Measurements from ENCODE around the gene MAP3K14.

Gene MAP3K14

DNA sequence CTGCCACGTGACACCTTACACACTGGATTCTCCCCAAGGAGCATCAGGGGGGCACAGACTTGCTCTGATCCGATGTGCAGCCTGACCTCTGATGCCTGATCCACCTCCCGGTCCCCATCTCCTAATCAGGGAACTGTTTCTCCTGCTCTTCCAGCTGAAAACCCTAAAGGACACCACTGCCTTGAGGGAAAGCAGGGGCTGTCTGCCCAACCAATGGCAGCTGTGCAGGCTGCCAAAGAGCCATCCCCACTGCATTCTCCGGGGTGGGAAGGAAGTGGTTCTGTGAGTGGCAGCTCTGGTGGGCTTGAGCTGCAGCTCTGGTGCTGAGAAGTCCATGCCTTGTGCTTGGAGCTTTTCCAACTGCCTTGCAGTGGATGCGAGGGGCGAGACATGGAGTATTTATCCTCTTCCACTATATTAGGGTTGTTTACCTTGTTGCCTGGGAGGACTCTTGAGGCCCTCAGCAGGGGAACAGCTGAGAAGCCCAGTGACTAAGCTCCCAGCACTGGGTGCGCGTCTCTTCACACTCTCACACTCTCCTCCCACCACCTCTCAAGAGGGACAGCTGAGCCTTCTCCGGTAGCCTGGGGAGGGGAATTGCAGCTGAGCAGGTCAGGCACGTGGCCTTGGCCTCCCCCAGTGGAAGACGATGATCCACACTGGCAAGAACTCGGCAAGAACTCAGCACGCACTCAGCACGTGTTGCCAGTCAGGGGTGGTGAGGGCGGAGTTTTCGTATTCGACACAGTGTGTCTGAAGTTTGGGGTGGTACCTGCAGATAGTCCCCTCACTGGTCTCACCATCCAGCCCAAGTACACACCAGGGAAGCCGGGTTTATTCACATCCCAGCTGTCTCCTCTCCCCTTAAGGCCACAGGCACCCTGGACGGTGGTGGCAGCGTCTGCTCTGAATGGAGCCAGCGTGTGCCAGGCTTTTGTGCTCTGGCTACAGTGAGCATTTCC is 33.9 kb downstream of the MAP3K14 start:
- DNase-seq (ENCODE audit: low read depth) = no peak

DNA sequence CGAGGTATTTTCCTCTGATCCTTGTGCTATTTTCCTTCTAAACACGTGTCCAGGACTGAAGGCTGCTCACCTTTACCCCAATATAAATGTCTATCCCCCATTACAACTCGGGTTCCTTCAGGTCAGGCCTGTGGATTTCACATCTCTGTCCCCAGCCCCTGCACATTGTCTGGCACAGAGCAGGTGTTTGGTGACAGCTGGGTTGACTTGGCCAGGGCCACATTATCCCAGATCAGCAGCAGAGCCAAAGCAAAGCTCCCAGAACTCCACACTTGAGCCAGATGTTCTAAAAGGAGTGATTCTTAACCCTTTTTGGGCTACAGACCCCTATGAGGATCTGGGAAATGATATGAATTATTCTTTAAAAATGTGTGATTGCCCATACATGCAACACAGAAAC is 36.9 kb downstream of the MAP3K14 start:
- DNase-seq (ENCODE audit: low read depth) = no peak

DNA sequence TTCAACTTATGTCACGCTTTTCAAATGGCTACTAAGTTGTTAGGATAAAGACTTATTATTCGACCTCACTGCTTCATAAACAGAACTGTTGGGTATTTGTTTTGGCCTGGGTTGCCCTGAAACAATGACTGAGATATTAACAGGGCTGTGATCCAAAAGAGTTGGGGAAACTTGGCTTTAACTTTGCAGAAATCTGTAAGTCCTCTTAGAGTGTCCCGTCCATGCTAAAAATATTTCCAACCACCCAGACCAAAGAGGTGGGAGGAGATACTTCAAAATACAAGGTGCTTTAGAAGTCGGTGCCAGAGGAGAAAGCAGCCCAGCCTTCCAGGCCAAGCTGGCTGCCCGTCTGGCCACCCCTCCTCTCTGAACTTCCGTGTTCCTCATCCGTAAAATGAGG is 38.8 kb downstream of the MAP3K14 start:
- no peak for DNase-seq (ENCODE audit: low read depth)

DNA sequence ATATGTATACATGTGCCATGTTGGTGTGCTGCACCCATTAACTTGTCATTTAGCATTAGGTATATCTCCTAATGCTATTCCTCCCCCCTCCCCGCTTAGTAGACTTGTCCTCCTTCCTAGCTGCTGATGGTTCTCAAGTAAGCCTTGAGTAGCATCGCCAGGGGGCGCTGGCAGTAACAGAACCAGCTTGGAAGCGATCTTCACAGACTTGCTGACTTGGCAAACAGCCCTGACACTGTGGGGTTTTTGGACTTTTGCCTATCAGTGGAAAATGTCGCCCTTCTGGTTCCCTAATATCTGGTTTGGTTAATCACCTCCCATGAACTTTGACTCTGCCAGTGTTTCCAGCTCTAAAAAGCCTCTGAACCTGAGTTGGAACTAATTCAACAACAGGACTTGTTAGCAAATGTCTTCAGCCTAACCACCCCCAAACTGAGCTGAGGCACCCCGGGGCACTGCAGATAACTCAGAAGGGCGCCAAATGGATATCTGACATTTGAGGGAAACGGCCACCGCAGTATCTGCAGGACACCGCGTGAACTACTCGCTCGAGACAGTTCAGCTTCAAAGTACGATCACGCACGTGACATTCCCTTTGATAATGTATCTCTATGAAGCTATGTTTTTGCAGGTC is 39.5 kb downstream of the MAP3K14 start:
- peak; percentile 81 for DNase-seq (ENCODE audit: low read depth)

DNA sequence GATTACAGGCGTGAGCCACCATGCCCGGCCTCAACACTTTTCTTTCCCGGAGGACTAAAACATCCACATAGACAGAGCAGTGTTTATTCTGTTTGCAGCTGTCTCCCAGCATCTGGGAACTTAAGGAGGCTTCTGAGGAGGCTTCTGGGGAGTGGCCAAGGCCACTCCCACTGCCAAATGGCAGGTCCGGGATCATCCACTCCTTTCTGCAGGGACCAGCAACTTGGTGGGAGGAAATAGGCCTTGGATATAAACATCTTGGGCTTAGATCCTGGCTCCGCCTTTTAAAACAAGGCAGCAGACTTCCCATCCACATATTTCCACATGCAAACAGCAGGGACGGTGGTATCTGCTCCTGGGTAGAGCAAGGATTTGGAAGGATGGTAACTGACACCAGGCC is 40.8 kb downstream of the MAP3K14 start:
- DNase-seq (ENCODE audit: low read depth) = no peak

DNA sequence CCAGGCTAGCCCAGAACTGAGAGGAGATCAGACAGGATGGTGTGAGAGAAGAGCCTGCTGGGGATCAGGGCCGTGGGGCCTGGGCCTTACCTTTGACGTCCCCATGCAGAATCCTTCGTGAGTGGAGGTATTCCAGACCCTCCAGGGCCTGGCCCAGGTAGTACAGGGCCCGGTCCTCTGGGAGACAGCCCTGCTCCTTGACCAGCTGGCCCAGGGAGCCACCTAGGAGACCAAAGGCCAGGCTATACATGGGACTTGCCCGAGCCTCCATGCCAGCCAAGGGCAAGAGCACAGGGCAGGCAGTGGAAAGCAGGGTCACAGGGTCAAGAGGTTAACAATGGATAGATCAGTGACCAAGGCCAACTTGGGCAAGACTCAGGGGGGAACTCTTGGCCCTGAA is 42.8 kb downstream of the MAP3K14 start:
- no peak for DNase-seq (ENCODE audit: low read depth)

DNA sequence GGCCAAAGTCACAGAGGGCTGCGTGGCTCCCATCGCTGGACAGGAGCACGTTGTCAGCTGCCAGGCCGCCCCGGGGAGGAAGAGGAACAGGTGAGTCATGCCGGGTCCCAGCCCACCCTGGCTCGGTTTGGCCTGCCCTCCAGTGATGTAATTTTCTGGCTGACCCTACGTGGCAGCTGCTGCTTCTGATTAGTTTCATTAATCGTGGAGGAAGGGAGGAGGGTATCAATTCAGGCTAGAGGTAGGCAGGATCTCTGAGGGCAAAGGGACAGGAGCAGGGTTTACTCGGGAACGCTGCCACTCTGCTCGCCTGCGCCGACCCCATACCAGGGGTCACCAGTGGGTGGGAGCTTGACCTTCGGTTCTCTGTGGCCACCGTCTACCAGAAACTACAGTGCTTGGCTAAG is 43.3 kb downstream of the MAP3K14 start:
- no peak for DNase-seq (ENCODE audit: low read depth)

DNA sequence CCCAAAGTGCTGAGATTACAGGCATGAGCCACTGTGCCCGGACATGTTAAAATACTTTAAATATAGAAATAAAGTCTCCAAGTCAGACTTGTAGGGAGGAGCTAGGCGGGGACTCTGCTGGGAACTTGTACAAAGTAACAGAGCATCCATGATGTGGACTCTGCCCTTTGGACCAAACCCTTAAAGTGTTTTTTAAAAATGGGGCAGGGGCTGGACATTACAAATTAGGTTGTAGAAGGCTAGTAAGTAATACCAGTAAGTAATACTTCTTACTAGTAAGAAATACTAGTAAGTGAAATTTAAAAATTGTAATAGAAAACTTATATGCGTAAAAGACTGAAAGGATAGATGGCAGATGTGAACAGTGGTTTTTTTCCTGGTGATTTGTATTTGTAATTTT is 45.2 kb downstream of the MAP3K14 start:
- DNase-seq (ENCODE audit: low read depth) = no peak

DNA sequence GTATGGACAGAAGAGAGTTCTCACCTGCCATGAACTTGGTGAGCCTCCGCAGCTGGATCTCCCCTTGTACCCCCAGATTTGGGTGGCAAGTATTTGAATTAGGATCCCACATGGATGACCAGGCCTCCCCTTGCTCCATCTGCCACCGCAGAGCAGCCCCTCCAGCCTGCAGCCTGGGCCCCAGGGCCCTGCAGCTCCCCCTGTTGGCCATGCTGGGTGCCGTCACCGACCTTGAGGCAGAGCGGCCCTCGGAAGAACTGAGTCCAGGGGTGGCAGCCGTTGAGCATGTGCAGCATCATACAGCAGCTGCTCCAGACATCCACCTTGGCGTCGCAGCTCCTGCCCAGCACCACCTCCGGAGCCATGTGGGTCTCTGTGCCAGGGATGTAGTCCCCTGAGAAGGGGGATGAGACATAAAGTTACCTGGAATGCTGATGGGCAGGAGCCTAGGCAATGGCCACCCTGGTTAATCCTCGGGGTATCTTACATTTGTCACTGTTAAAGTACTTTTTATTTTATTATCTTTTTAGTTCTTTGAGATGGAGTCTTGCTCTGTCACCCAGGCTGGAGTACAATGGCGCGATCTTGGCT is 45.9 kb downstream of the MAP3K14 start:
- DNase-seq (ENCODE audit: low read depth) = peak; percentile 37

DNA sequence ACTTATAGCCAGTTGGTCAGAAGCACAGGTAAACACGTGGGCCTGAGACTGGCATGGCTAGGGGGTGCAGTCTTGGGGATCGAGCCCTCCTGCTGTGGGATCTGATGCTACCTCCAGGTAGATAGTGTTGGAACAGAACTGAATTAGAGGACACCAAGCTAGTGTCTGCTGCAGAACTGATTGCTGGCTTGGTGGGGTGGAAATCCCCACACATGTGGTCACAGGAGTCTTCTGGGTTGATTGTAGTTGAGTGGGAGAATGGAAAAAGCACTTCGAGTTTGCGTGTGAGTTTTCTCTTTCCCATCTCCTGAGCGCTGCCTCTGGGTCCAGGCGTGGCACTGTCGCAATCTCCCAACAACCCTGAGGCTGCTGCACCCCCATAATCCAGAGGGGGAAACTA is 46.9 kb downstream of the MAP3K14 start:
- no peak for DNase-seq (ENCODE audit: low read depth)

DNA sequence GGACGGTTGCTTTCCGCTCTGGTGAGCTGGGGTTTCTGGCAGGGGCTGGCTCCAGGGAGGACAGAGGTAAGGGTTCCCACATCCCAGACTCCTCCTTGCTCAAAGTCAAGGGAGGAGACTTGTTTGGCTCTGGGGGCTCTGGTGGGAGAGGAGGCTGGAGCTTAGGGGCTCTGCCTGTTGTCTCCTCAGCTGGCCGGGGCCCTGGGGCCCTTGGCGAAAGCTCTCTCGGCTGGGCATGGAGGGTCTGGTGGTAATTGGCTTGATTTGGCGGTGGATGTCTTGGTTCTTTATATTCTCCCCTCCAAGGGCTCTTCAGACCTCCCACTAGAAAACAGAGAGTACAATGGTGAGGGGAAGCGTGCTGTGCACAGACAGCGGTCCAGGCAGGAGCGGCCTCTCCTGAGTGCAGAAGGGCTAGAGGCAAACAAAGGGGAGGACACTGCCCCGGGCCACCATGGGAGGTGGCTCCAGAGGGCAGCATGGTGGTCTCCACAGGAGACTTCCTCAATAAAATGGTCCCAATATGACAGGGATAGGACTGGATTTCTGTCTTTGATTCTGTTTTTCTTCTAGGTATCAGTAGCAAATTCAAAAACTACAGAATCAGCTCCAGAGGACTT is 49.3 kb downstream of the MAP3K14 start:
- DNase-seq (ENCODE audit: low read depth) = no peak

DNA sequence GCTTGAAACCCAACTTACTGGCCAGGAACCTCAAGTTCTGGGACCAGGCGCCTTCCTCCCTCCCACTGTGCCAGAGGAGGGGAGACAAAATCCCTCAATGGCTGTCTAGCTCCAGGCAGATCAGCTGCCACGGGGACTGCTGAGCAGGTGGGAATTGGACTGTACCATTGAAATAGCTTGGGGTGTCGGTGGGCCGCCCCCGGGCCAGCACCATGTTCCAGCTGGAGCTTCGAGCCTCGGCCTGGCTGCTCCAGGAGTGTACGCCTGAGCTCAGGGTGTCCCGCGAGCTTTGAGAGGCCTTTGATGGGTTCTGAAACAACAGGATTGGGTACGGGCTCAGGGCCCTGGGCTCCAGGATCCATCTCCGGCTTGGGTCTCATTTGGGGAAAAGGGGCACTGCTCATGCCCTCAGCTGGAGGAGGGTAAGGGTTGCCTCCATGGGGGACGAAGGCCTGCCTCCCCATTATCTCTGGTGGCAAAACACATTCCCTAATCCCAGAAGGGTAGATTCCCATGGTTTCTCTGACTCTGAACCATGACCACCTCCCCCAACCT is 50.4 kb downstream of the MAP3K14 start:
- no peak for DNase-seq (ENCODE audit: low read depth)

DNA sequence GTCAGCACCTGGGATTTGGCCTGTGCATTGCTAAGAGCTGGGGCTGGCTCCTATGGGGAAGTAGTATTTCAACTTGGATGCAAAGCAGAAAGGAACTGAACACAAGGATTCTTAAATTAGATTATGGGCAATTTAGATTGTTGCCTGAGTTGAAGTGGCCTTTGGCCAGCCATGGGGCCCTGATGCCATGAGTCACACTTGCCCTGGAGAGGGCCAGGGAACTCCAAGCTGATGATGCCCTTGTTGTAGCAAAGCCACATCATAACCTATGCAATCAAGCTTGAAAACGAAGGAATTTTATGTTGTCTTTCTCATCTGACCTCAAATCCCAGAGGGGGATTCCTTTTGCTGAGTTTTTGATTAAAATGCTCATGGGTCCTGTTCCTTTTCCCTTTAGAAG is 51.0 kb downstream of the MAP3K14 start:
- no peak for DNase-seq (ENCODE audit: low read depth)

DNA sequence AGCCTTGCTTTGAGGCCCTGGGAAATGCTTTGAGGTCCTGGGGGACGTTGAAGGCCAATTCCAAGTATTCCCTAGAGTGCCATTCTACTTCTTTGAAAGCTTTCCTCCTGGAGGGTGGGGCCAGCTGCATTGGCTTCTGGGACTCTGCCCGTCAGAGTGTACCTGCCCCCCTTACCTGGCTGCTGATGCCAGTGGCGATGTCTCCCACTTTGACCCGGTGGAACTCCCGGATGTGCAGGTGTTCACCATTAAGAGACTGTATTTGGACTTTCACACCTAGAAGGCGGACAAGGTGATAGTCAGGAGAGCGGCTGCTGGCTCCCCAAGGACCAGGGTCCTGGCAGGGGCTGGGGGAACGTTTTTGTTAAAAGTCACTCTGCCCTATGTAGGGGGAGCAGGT is 51.8 kb downstream of the MAP3K14 start:
- no peak for DNase-seq (ENCODE audit: low read depth)

DNA sequence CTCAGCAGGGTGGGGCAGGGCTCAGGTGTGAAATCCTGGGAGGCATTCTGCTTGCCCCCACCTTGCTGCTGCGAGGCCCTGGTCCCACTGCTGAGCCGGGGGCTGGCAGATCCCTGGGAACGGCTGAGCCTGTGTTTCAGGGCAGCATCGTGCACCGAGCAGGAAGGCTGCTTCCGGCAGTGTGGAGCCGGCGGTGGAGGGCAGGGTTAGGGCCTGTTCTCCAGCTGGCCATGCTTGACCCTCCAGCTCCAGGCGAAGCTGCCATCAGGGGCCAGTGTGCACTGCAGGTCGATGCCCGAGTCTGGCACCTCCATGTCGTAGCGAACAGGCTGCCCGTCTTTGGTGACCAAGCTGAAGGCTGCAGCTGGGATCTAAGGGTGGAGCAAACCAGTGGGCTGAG is 52.4 kb downstream of the MAP3K14 start:
- no peak for DNase-seq (ENCODE audit: low read depth)

DNA sequence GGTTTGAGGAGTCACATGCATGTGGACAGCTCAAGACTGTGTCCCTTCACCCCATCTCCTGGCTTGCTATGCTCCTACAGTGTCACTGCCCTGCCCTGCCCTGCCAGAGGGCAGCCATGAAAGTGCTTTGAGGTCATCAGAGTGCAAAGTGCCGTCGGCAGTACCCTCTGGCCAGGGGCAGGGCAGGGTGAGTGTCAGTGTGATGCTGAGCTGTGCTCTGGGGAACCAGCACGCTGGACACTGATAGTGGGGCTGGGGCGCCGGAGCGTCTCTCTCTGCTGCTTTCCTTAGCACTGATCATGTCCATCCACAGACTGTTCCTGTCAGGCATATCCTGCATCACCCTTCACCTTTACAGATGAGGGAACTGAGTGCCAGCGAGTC is 53.4 kb downstream of the MAP3K14 start:
- no peak for DNase-seq (ENCODE audit: low read depth)

DNA sequence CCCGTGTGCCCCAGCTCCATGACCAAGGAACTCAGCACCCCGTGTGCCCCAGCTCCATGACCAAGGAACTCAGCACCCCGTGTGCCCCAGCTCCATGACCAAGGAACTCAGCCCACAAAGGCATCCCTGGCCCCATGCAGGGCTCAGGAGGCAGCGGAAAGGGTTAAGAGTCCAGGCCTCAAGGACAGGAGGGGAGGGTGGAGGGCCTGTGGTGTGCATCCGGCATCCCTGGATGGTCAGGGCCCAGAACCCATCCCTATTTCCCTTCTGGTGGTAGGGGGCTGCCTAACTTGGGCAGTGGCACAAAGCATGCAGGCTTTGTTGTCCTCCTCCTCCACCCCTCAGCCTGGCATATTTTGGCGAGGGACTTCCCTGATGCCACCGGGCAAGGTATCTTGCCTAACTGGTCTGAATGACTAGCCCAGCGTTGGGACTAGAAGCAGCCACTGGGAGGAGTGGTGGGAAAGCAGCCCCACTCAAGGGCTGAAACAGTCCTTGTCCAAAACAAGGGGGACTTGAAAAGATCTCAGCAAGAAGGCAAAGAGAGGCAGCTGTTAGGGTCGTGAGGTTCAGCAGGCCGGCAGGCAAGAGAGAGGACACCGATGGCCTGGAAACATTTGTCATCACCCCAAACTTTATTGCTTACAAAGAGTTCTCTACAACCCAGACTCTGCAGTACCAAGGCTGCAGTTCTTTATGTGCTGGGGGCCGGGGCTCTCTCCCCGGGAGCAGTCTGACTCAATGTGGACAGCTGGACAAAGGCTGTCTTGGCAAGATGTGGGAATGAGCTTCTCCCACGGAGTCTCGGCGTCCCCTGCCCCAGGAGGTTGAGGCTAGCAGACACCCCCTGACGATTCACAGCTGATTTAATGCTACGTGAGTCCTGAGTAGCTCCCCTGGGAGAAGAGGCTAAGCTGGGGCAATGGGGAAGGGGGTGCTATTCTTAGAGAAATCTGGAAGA is 54.0 kb downstream of the MAP3K14 start:
- no peak for DNase-seq (ENCODE audit: low read depth)

DNA sequence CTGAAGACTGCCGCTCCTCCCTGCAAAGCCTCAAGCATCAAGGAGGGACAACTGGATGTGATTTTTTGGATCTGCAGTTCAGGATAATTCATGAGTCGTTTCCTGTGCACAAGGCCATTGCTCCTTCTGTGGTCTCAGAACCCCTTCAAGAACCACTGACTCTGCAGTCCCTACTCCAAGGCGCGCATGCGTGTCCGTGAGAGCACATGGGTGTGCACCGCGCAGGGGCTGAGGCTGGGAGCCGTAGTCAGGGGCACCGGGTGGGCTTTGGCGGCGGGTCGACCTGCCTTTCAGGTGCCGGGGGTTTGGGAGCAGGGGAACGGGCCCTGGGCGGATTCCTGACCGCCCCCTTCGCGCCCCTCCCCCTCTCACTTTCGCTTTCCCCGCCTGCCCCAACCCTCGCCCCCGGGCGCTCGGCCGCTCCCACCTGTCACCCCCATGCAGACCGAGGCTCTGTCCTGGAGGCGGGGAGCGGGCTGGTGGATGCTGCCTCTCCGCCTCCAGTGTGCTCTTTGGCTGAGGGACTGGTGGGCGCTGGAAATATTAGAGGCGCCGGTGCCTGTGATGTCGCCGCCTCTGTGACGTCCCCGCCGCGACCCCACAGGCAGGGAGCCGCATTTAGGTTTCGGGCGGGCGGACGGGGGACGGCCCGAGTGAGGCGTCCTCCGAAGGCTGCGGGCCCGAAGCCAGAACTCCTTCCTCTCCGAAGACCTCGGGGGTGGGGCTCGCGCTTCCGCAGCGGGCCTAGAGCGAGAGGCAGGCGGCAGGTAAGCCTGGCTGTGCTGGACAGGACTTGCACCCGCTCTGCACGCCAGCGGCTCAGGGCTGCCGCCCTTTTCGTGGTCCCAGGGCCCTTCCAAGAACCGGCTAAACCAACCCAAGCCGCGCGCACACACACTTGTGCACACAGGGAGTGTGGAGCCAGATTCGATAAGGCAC is 55.0 kb downstream of the MAP3K14 start, which contains the start of gene SPATA32:
Gene SPATA32 (minus strand): TSS at position 518 of the 939 bp plus-strand sequence. CDS start 78 bp downstream, at position 440.
- DNase-seq (ENCODE audit: low read depth) = peak; percentile 39

DNA sequence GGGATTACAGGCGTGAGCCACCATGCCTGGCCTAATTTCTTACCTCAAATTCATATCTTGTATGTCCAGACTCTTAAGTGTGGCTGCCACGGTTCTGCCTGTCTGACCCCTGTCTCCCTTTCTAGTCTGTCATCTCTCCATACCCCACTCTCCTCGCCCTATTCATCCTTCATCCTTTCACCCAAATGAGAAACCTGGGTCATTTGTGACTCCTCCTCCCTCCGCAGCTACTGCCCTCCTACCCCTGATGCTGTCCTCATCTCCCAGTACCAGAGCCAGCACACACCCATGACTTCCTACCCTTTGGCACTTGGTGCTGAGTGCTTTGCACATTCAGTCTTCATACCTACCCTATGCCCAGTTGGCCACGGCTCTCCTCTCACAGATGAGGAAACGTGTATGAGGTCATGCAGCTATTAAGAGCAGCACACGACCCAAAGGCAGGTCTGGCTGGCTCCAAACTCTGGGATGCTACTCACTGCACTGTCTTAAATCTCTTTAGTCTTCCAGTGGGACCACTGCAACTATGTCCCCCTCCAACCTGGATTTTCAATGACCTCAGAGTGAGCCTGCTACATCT is 56.5 kb downstream of the MAP3K14 start:
- no peak for DNase-seq (ENCODE audit: low read depth)

DNA sequence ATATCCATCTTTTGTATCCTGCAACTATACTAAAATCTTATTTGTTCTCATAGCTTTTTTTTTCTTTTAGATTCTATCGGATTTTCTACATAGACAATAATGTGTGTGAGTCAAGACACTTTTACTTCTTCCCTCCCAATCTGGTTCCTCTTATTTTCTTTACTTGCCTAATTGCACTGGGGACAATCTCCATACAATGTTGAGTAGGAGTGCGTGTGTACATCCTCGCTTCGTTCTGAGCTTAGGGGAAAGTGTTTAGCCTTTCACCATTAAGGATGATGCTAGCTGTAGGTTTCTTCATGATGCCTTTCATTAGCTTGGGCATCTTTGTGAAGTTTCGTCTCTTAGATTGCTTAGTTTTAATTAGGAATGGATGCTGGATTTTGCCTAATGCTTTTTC is 57.8 kb downstream of the MAP3K14 start:
- no peak for DNase-seq (ENCODE audit: low read depth)
